Subcutaneous adipose tissue (tissue), 4 donors: ENCODE results near the gene HNRNPLL. TPM values are rescaled to one million over a fixed set of nuclear protein-coding genes. Genes with fewer than 3 reads are reported as not detected.

Source experiments
- total RNA-seq, 4 donors: library from RNA; depleted of rRNA; stranded (reverse); fragments of >200 nt; gene quantifications; one replicate each; pipeline ENCODE4 v1.1.0, GENCODE V29; 2016
- TF ChIP-seq, protein P1 (sequence below): fragments of 450-650 bp; IDR thresholded peaks from one replicate; pipeline ENCODE4 v1.5.1; 2016; ENCODE audit warnings: low read depth, mild to moderate bottlenecking, control low read depth, antibody characterized with exemption, moderate library complexity

The HNRNPLL gene
- total RNA-seq, 4 donors from 2014 or later, result 38.2 to 66.7 (median 54.1) TPM

DNA sequence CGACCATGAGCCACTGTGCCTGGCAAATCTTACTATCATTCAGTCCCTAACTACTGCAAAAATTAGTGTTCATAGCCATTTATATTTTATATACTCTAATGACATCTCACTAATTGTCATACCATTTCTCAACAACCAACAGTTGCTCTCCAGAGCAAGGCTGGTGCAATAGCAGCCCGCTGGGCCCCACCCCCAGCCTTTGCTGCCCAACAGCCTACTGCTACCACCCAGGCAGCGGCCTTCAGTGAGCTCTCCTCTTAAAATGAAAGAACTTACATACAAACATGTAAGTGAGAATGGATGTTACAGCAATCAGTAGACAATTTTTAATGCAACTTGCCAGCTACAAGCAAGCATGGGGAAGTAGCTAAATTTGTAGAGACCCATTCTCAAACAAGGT is 90.5 kb downstream of the HNRNPLL start:
- TF ChIP-seq, protein P1, sequence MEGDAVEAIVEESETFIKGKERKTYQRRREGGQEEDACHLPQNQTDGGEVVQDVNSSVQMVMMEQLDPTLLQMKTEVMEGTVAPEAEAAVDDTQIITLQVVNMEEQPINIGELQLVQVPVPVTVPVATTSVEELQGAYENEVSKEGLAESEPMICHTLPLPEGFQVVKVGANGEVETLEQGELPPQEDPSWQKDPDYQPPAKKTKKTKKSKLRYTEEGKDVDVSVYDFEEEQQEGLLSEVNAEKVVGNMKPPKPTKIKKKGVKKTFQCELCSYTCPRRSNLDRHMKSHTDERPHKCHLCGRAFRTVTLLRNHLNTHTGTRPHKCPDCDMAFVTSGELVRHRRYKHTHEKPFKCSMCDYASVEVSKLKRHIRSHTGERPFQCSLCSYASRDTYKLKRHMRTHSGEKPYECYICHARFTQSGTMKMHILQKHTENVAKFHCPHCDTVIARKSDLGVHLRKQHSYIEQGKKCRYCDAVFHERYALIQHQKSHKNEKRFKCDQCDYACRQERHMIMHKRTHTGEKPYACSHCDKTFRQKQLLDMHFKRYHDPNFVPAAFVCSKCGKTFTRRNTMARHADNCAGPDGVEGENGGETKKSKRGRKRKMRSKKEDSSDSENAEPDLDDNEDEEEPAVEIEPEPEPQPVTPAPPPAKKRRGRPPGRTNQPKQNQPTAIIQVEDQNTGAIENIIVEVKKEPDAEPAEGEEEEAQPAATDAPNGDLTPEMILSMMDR, result no peak

Other genes with a start within 250 kb of the HNRNPLL start
- 10 to 100 TPM; 51.5 to 75.8 (median 65.2) TPM for gene ATL2, start 225.7 kb downstream of the HNRNPLL start, total RNA-seq
- 10 to 100 TPM in 3 of 4 donors, 1 to 10 TPM in 1; 8.5 to 62.9 (median 36.3) TPM for gene GALM, start 63.2 kb upstream of the HNRNPLL start, total RNA-seq
- gene SRSF7, start 148.4 kb upstream of the HNRNPLL start, total RNA-seq, result 100 to 1,000 TPM in 2 of 4 donors, 10 to 100 TPM in 2; 60.8 to 135 (median 86.2) TPM
- 1 to 10 TPM; 4.0 to 6.8 (median 4.7) TPM for gene GEMIN6, start 175.3 kb upstream of the HNRNPLL start, total RNA-seq